AG04449 (cell line): ENCODE data around the gene CREB5.

Experiments used
- CTCF ChIA-PET: fragments of 350-600 bp; formaldehyde crosslinking; extraction: SDS; loops from one replicate; lab custom pipeline; 2021; ENCODE audit warnings: antibody characterized with exemption; lab: Yijun Ruan, JAX
- POLR2A ChIA-PET: fragments of 400-600, 350-600 bp; formaldehyde crosslinking; extraction: SDS; loops from one replicate; lab custom pipeline; 2020; ENCODE audit warnings: antibody characterized with exemption, inconsistent platforms; lab: Yijun Ruan, JAX
- DNase-seq: peaks from one replicate; pipeline ENCODE4 v3.0.0-alpha.2; 2010; ENCODE audit warnings: low read depth, low spot score
- H3K4me3 ChIP-seq: 2 replicates; pipeline ENCODE4 v1.5.1; 2011; ENCODE audit warnings: low read depth, mild to moderate bottlenecking, control low read depth, low read length
- CTCF ChIP-seq: IDR thresholded peaks from one replicate; pipeline ENCODE4 v1.5.1; 2011; ENCODE audit warnings: mild to moderate bottlenecking, moderate library complexity, low read length, control low read depth, inconsistent platforms; ENCODE audit not compliant: insufficient read depth; ENCODE audit errors: missing control alignments

CREB5 gene

GRCh38 chr7:28695300-28696295 lies 283.3 kb downstream of the CREB5 start:
- no peak for TF ChIP-seq CTCF
- ChIA-PET CTCF (no interaction called here), POLR2A (no interaction called here)
- no peak for DNase-seq
- no peak overlapping the region for H3K4me3 ChIP-seq

- H3K4me3 ChIP-seq = no peak overlapping the region
- ChIA-PET CTCF (no interaction called here), POLR2A (interaction anchor here (0.5 kb wide), 1 partner anchor 38 kb away, joined by 3 read pairs; no protein-coding TSS in a partner anchor)
- no peak for TF ChIP-seq CTCF
- no peak for DNase-seq
These were observed 285.7 kb downstream of the CREB5 start for GRCh38 chr7:28697913-28698563.

GRCh38 chr7:28698840-28699239 lies 286.5 kb downstream of the CREB5 start:
- ChIA-PET POLR2A (no interaction called here), CTCF (no interaction called here)
- no peak for TF ChIP-seq CTCF
- DNase-seq = no peak
- H3K4me3 ChIP-seq = no peak overlapping the region

- CTCF ChIA-PET = interaction anchor here (1.1 kb wide), 1 partner anchor 28 kb away, joined by 3 read pairs; no protein-coding TSS in a partner anchor
- POLR2A ChIA-PET = no interaction called here
- TF ChIP-seq CTCF = no peak
- no peak for DNase-seq
- no peak overlapping the region for H3K4me3 ChIP-seq
These were observed 287.8 kb downstream of the CREB5 start for GRCh38 chr7:28700096-28700495.

GRCh38 chr7:28700790-28701203 lies 288.5 kb downstream of the CREB5 start:
- CTCF ChIA-PET = interaction anchor here (1.0 kb wide), 1 partner anchor 9 kb away, joined by 5 read pairs; no protein-coding TSS in a partner anchor
- no peak for DNase-seq

More at GRCh38 chr7:28700790-28701203, 288.5 kb downstream of the CREB5 start:
- POLR2A ChIA-PET = interaction anchor here (0.5 kb wide), 1 partner anchor 106 kb away, joined by 3 read pairs; no protein-coding TSS in a partner anchor
- no peak overlapping the region for H3K4me3 ChIP-seq
- no peak for TF ChIP-seq CTCF
